ENCODE data around the gene GARRE1.
"Not testable (repeated sequence)": the region's sequence is repeated elsewhere in the genome, so short reads cannot be mapped to it uniquely, and the experiment has no call there.

The GARRE1 gene

GRCh38 chr19:34243876-34244578, 10.3 kb upstream of the GARRE1 start:
- TF ChIP-seq CTCF (IDR thresholded peaks at IDR 0.05; ENCODE audit: low read depth, low read length): no peak
- DNase-seq: peak; percentile 38
- Histone ChIP-seq H3K36me3 (no peaks in the 10 kb centered on the region), H3K27me3 (ENCODE audit: insufficient read depth, low read depth, severe bottlenecking) (no peaks in the 10 kb centered on the region), H3K4me3 (ENCODE audit: low read depth, low read length) (no peak overlapping the region), H3K9me3 (ENCODE audit: severe bottlenecking) (no peaks in the 10 kb centered on the region), H3K27ac (no peak overlapping the region)

GRCh38 chr19:34244611-34245299, 9.6 kb upstream of the GARRE1 start:
- Histone ChIP-seq H3K27ac (no peak overlapping the region), H3K4me3 (ENCODE audit: low read depth, low read length) (no peak overlapping the region), H3K9me3 (ENCODE audit: severe bottlenecking) (no peaks in the 10 kb centered on the region), H3K27me3 (ENCODE audit: insufficient read depth, low read depth, severe bottlenecking) (no peaks in the 10 kb centered on the region), H3K36me3 (no peaks in the 10 kb centered on the region)
- peak; percentile 11; the same call in 1 of the 2 replicates for TF ChIP-seq CTCF (IDR thresholded peaks at IDR 0.05; ENCODE audit: low read depth, low read length)
- no peak for DNase-seq

- no peaks in the 10 kb centered on the region for H3K27me3 ChIP-seq (ENCODE audit: insufficient read depth, low read depth, severe bottlenecking)
- H3K4me3 ChIP-seq (ENCODE audit: low read depth, low read length): no peak overlapping the region
- DNase-seq: no peak
- no peaks in the 10 kb centered on the region for H3K9me3 ChIP-seq (ENCODE audit: severe bottlenecking)
- TF ChIP-seq CTCF (IDR thresholded peaks at IDR 0.05; ENCODE audit: low read depth, low read length): no peak
- H3K27ac ChIP-seq: no peak overlapping the region
- H3K36me3 ChIP-seq: no peaks in the 10 kb centered on the region
These were observed 8.0 kb upstream of the GARRE1 start for GRCh38 chr19:34246340-34246739.

GRCh38 chr19:34248941-34249340, 5.4 kb upstream of the GARRE1 start:
- TF ChIP-seq CTCF (IDR thresholded peaks at IDR 0.05; ENCODE audit: low read depth, low read length): no peak
- Histone ChIP-seq H3K36me3 (no peaks in the 10 kb centered on the region), H3K9me3 (ENCODE audit: severe bottlenecking) (no peaks in the 10 kb centered on the region), H3K27ac (no peak overlapping the region), H3K4me3 (ENCODE audit: low read depth, low read length) (no peak overlapping the region), H3K27me3 (ENCODE audit: insufficient read depth, low read depth, severe bottlenecking) (no peaks in the 10 kb centered on the region)
- no peak for DNase-seq

GRCh38 chr19:34253167-34253566, 1.2 kb upstream of the GARRE1 start:
- H3K27ac ChIP-seq; H3K36me3 ChIP-seq; H3K27me3 ChIP-seq (ENCODE audit: insufficient read depth, low read depth, severe bottlenecking); DNase-seq; H3K9me3 ChIP-seq (ENCODE audit: severe bottlenecking); H3K4me3 ChIP-seq (ENCODE audit: low read depth, low read length): not testable (repeated sequence)

GRCh38 chr19:34253681-34254045, 691 bp upstream of the GARRE1 start:
- not testable (repeated sequence) for DNase-seq; H3K9me3 ChIP-seq (ENCODE audit: severe bottlenecking); H3K27me3 ChIP-seq (ENCODE audit: insufficient read depth, low read depth, severe bottlenecking); H3K36me3 ChIP-seq; H3K27ac ChIP-seq
- H3K4me3 ChIP-seq (ENCODE audit: low read depth, low read length): peak overlapping the region; percentile 67
